Measurements from ENCODE around the gene MYL6. TPM values are rescaled to one million over a fixed set of nuclear protein-coding genes. Genes with fewer than 3 reads are reported as not detected.

The MYL6 gene
- total RNA-seq, 1 experiment from 2014 or later, result 1,024 TPM

- Histone ChIP-seq H3K4me1 (ENCODE audit: control insufficient read depth, insufficient read depth, low read length) (peaks cover 6% of the 10 kb centered on the region; the same call in 1 of the 2 replicates), H3K36me3 (ENCODE audit: control insufficient read depth, insufficient read depth, low read length) (peaks cover 16% of the 10 kb centered on the region), H3K4me3 (ENCODE audit: low read depth in 2 of 2, low read length in 2 of 2) (no peak overlapping the region), H3K9me3 (ENCODE audit: control insufficient read depth, insufficient read depth, low read depth, low read length) (no peaks in the 10 kb centered on the region), H3K27ac (ENCODE audit: low read length) (no peak overlapping the region), H3K27me3 (ENCODE audit: control insufficient read depth, insufficient read depth, low read length) (no peaks in the 10 kb centered on the region)
- ChIA-PET CTCF (no interaction called here), POLR2A (no interaction called here)
- in situ Hi-C loops (cut with HindIII; ENCODE audit: low pct_unique_long_range_greater_than_20kb, low sequenced_read_pairs) (no loop called here), intact Hi-C loops (cut with micrococcal nuclease; ENCODE audit: unreplicated experiment) (no loop called here)
- no peak for TF ChIP-seq SIN3A (IDR thresholded peaks at IDR 0.05; ENCODE audit: borderline replicate concordance, insufficient read depth, low read depth, low read length)
- TF ChIP-seq, protein P1, sequence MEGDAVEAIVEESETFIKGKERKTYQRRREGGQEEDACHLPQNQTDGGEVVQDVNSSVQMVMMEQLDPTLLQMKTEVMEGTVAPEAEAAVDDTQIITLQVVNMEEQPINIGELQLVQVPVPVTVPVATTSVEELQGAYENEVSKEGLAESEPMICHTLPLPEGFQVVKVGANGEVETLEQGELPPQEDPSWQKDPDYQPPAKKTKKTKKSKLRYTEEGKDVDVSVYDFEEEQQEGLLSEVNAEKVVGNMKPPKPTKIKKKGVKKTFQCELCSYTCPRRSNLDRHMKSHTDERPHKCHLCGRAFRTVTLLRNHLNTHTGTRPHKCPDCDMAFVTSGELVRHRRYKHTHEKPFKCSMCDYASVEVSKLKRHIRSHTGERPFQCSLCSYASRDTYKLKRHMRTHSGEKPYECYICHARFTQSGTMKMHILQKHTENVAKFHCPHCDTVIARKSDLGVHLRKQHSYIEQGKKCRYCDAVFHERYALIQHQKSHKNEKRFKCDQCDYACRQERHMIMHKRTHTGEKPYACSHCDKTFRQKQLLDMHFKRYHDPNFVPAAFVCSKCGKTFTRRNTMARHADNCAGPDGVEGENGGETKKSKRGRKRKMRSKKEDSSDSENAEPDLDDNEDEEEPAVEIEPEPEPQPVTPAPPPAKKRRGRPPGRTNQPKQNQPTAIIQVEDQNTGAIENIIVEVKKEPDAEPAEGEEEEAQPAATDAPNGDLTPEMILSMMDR (IDR thresholded peaks at IDR 0.05), result no peak
- TF ChIP-seq, protein P2, sequence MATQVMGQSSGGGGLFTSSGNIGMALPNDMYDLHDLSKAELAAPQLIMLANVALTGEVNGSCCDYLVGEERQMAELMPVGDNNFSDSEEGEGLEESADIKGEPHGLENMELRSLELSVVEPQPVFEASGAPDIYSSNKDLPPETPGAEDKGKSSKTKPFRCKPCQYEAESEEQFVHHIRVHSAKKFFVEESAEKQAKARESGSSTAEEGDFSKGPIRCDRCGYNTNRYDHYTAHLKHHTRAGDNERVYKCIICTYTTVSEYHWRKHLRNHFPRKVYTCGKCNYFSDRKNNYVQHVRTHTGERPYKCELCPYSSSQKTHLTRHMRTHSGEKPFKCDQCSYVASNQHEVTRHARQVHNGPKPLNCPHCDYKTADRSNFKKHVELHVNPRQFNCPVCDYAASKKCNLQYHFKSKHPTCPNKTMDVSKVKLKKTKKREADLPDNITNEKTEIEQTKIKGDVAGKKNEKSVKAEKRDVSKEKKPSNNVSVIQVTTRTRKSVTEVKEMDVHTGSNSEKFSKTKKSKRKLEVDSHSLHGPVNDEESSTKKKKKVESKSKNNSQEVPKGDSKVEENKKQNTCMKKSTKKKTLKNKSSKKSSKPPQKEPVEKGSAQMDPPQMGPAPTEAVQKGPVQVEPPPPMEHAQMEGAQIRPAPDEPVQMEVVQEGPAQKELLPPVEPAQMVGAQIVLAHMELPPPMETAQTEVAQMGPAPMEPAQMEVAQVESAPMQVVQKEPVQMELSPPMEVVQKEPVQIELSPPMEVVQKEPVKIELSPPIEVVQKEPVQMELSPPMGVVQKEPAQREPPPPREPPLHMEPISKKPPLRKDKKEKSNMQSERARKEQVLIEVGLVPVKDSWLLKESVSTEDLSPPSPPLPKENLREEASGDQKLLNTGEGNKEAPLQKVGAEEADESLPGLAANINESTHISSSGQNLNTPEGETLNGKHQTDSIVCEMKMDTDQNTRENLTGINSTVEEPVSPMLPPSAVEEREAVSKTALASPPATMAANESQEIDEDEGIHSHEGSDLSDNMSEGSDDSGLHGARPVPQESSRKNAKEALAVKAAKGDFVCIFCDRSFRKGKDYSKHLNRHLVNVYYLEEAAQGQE (IDR thresholded peaks at IDR 0.05; ENCODE audit: insufficient read depth in 1 of 2, low read depth in 2 of 2, low read length in 1 of 2), result no peak
- no peak for TF ChIP-seq TCF7L2 (IDR thresholded peaks at IDR 0.05; ENCODE audit: low read depth, low read length)
- TF ChIP-seq POLR2AphosphoS5 (IDR thresholded peaks at IDR 0.05; ENCODE audit: low read depth, low read length), result no peak
- ATAC-seq (no peak), DNase-seq (ENCODE audit: low read depth, low spot score) (no peak)
- BruUV-seq (replicated peaks), result no TSS peak
Measured at GRCh38 chr12:56134897-56135296, 23.3 kb upstream of the MYL6 start.

GRCh38 chr12:56137853-56138571 is 20.1 kb upstream of the MYL6 start:
- no peak for ATAC-seq
- CTCF ChIA-PET, result no interaction called here
- DNase-seq (ENCODE audit: low read depth, low spot score), result no peak
- no peak overlapping the region for H3K4me3 ChIP-seq (ENCODE audit: low read depth in 2 of 2, low read length in 2 of 2)
- H3K4me1 ChIP-seq (ENCODE audit: control insufficient read depth, insufficient read depth, low read length), result no peaks in the 10 kb centered on the region
- POLR2A ChIA-PET, result no interaction called here
- TF ChIP-seq, protein P1 (IDR thresholded peaks at IDR 0.05), result no peak
- TF ChIP-seq, protein P2 (IDR thresholded peaks at IDR 0.05; ENCODE audit: insufficient read depth in 1 of 2, low read depth in 2 of 2, low read length in 1 of 2), result no peak
- H3K9me3 ChIP-seq (ENCODE audit: control insufficient read depth, insufficient read depth, low read depth, low read length), result no peaks in the 10 kb centered on the region
- no peak overlapping the region for H3K27ac ChIP-seq (ENCODE audit: low read length)
- H3K36me3 ChIP-seq (ENCODE audit: control insufficient read depth, insufficient read depth, low read length), result peaks cover 21% of the 10 kb centered on the region
- in situ Hi-C loops (cut with HindIII; ENCODE audit: low pct_unique_long_range_greater_than_20kb, low sequenced_read_pairs) (no loop called here), intact Hi-C loops (cut with micrococcal nuclease; ENCODE audit: unreplicated experiment) (no loop called here)
- no TSS peak for BruUV-seq (replicated peaks)
- no peaks in the 10 kb centered on the region for H3K27me3 ChIP-seq (ENCODE audit: control insufficient read depth, insufficient read depth, low read length)

All from Panc1 (cell line).